ENCODE results near the gene DNAH1.
"Not testable (repeated sequence)": the region's sequence is repeated elsewhere in the genome, so short reads cannot be mapped to it uniquely, and the experiment has no call there.

DNAH1 gene

GRCh38 chr3:52315977-52316764 lies at the start of gene DNAH1:
TSS of gene DNAH1 (plus strand) at chr3:52316319. CDS start at chr3:52322443, 6,124 bp downstream.
- DNase-seq: no peak

GRCh38 chr3:52268036-52268435 lies 48.1 kb upstream of the DNAH1 start:
- DNase-seq: no peak

- no peak for DNase-seq
These were observed 46.3 kb upstream of the DNAH1 start for GRCh38 chr3:52269776-52270175.

- DNase-seq: peak; percentile 11
These were observed 45.8 kb upstream of the DNAH1 start for GRCh38 chr3:52270252-52270754.

- not testable (repeated sequence) for DNase-seq
These were observed 43.9 kb upstream of the DNAH1 start for GRCh38 chr3:52272172-52272571.

- no peak for DNase-seq
These were observed 43.3 kb upstream of the DNAH1 start for GRCh38 chr3:52272831-52273230.

- DNase-seq: not testable (repeated sequence)
These were observed 41.3 kb upstream of the DNAH1 start for GRCh38 chr3:52274781-52275180.

- DNase-seq: peak; percentile 91
These were observed 38.8 kb upstream of the DNAH1 start for GRCh38 chr3:52277071-52277964.

- DNase-seq: peak; percentile 81
These were observed 38.1 kb upstream of the DNAH1 start for GRCh38 chr3:52277972-52278509.

- peak; percentile 97 for DNase-seq
These were observed 37.5 kb upstream of the DNAH1 start, which contains the start of gene WDR82 for GRCh38 chr3:52278510-52279069. TSS of gene WDR82 (minus strand) at chr3:52278649. CDS start at chr3:52278361, 288 bp downstream.

- DNase-seq: no peak
These were observed 36.5 kb upstream of the DNAH1 start for GRCh38 chr3:52279596-52279995.

- peak; percentile 56 for DNase-seq
These were observed 36.1 kb upstream of the DNAH1 start for GRCh38 chr3:52280050-52280461.

GRCh38 chr3:52281981-52282801 lies 33.9 kb upstream of the DNAH1 start:
- peak; percentile 58 for DNase-seq

- DNase-seq: no peak
These were observed 32.8 kb upstream of the DNAH1 start for GRCh38 chr3:52283306-52283705.

- not testable (repeated sequence) for DNase-seq
These were observed 32.1 kb upstream of the DNAH1 start for GRCh38 chr3:52284051-52284450.

- no peak for DNase-seq
These were observed 29.4 kb upstream of the DNAH1 start for GRCh38 chr3:52286777-52287110.

GRCh38 chr3:52288674-52289073 lies 27.4 kb upstream of the DNAH1 start:
- DNase-seq: no peak

- DNase-seq: peak; percentile 69
These were observed 26.8 kb upstream of the DNAH1 start for GRCh38 chr3:52289338-52289746.

GRCh38 chr3:52289747-52290595 lies 26.1 kb upstream of the DNAH1 start:
- no peak for DNase-seq

- no peak for DNase-seq
These were observed 25.3 kb upstream of the DNAH1 start for GRCh38 chr3:52290596-52291507.

All from hematopoietic multipotent progenitor cell treated with erythropoietin and hydrocortisone succinate and interleukin-3 and kit ligand, for 4 days (in vitro differentiated cells).